ENCODE data around the gene SERTM1. TPM values are rescaled to one million over a fixed set of nuclear protein-coding genes. Genes with fewer than 3 reads are reported as not detected.

The SERTM1 gene
- total and polyA plus RNA-seq, 12 donors: 0.13 to 1.2 (median 0.37) TPM; not detected in 1

GRCh38 chr13:36710396-36710795, 36.6 kb downstream of the SERTM1 start:
- DNase-seq (no peak), ATAC-seq (no peak)
- Histone ChIP-seq H3K9me3 (no peaks in the 10 kb centered on the region), H3K27ac (no peak overlapping the region), H3K27me3 (peaks cover 0 to 25% (median 0%) of the 10 kb centered on the region in 7 donors), H3K4me3 (no peak overlapping the region), H3K36me3 (no peaks in the 10 kb centered on the region), H3K4me1 (no peaks in the 10 kb centered on the region)
- no peak for TF ChIP-seq CTCF (IDR thresholded peaks at IDR 0.05)
- 92 to 93% methylated on average over 4 of the region's 4 CpGs for WGBS, 2 donors
- intact Hi-C loops (cut with DNase I): no loop called here

- no peak overlapping the region for H3K4me3 ChIP-seq
- DNase-seq (no peak), ATAC-seq (no peak)
- H3K9me3 ChIP-seq: no peaks in the 10 kb centered on the region
- H3K36me3 ChIP-seq: no peaks in the 10 kb centered on the region
- intact Hi-C loops (cut with DNase I): no loop called here
- H3K27ac ChIP-seq: no peak overlapping the region
- no peaks in the 10 kb centered on the region for H3K4me1 ChIP-seq
- no peak for TF ChIP-seq CTCF (IDR thresholded peaks at IDR 0.05)
- WGBS, 2 donors: 58 to 63% methylated on average over 3 of the region's 3 CpGs
- peaks cover 0 to 18% (median 0%) of the 10 kb centered on the region in 7 donors for H3K27me3 ChIP-seq
Observed at GRCh38 chr13:36712290-36712689, 38.5 kb downstream of the SERTM1 start.

GRCh38 chr13:36712770-36713169, 39.0 kb downstream of the SERTM1 start:
- no peak for TF ChIP-seq CTCF (IDR thresholded peaks at IDR 0.05)
- 69 to 80% methylated on average over 5 of the region's 5 CpGs for WGBS, 2 donors
- no peaks in the 10 kb centered on the region for H3K4me1 ChIP-seq

GRCh38 chr13:36713887-36714286, 40.1 kb downstream of the SERTM1 start:
- ATAC-seq (no peak), DNase-seq (no peak)
- no peaks in the 10 kb centered on the region for H3K36me3 ChIP-seq
- no peak overlapping the region for H3K27ac ChIP-seq
- H3K27me3 ChIP-seq: peaks cover 0 to 18% (median 0%) of the 10 kb centered on the region in 7 donors
- H3K4me3 ChIP-seq: no peak overlapping the region
- no peak for TF ChIP-seq CTCF (IDR thresholded peaks at IDR 0.05)
- no peaks in the 10 kb centered on the region for H3K9me3 ChIP-seq
- intact Hi-C loops (cut with DNase I): no loop called here
- WGBS, 2 donors: 6 to 10% methylated on average over 2 of the region's 2 CpGs
- no peaks in the 10 kb centered on the region for H3K4me1 ChIP-seq

More at GRCh38 chr13:36712770-36713169, 39.0 kb downstream of the SERTM1 start:
- intact Hi-C loops (cut with DNase I): no loop called here
- Histone ChIP-seq H3K27ac (no peak overlapping the region), H3K27me3 (peaks cover 0 to 18% (median 0%) of the 10 kb centered on the region in 7 donors), H3K9me3 (no peaks in the 10 kb centered on the region), H3K36me3 (no peaks in the 10 kb centered on the region), H3K4me3 (no peak overlapping the region)
- ATAC-seq: peak in 1 of 8 donors; percentile 51
- no peak for DNase-seq
